K562 (cell line): ENCODE measurements around the gene C10orf53. TPM values are rescaled to one million over a fixed set of nuclear protein-coding genes. Genes with fewer than 3 reads are reported as not detected.

ENCODE experiments used
- HDAC3 ChIP-seq: fragments of 450-650 bp; IDR thresholded peaks from 2 replicates; pipeline ENCODE4 v1.6.1; 2018; ENCODE audit warnings: borderline replicate concordance, mild to moderate bottlenecking, moderate library complexity; ENCODE audit not compliant: partially characterized antibody
- KLF13 ChIP-seq: fragments of 450-650 bp; IDR thresholded peaks from 2 replicates; pipeline ENCODE4 v1.6.1; 2016; ENCODE audit warnings: missing genetic modification characterization, low read depth, mild to moderate bottlenecking, missing compliant biosample characterization, moderate library complexity, borderline replicate concordance
- RREB1 ChIP-seq: fragments of 250-450 bp; sonication (Bioruptor Pico); IDR thresholded peaks from 2 replicates; pipeline ENCODE4 v1.4.0; 2020
- ZC3H4 ChIP-seq: sonication (generic); formaldehyde crosslinking; IDR thresholded peaks from 2 replicates; pipeline ENCODE4 v1.9.0; 2021; ENCODE audit warnings: missing genetic modification reagents, borderline replicate concordance
- ZNF134 ChIP-seq: fragments of 250-450 bp; sonication (Bioruptor Pico); conservative IDR thresholded peaks from 2 replicates; pipeline ENCODE4 v1.4.0; 2020
- ZNF197 ChIP-seq: fragments of 200-800 bp; sonication (Bioruptor generic); IDR thresholded peaks from 2 replicates; pipeline ENCODE4 v1.6.1; 2016; ENCODE audit warnings: low read depth, missing genetic modification characterization, missing compliant biosample characterization
- polyA plus RNA-seq, 8 experiments: library from polyadenylated mRNA; depleted of rRNA in 4 of 8; stranded (reverse) in 5 of 8; unstranded in 3 of 8; fragments of >200 nt; fragmentation: Nextera tagmentation in 2 of 8; fragmentation: Illumina TruSeq in 1 of 8; extraction: Ambion mirVana in 2 of 8; extraction: Trizol in 1 of 8; gene quantifications; 2 replicates each; pipeline versions ENCODE4 v1.2.1 to v1.2.3, GENCODE V29; 2011 to 2014; ENCODE audit warnings: inconsistent platforms in 1 of 8, missing spikeins in 1 of 8
- total RNA-seq, 7 experiments: library from RNA; depleted of rRNA in 6 of 7; stranded (reverse); fragments of >200 nt in 6 of 7; fragmentation: Illumina TruSeq in 2 of 7; extraction: Trizol in 2 of 7; gene quantifications; 2 replicates each; pipeline versions ENCODE4 v1.2.1 to v1.2.3, GENCODE V29; 2011 to 2021; ENCODE audit warnings: low replicate concordance in 1 of 7

The C10orf53 gene
- total and polyA plus RNA-seq, 9 of the 15 experiments (the other 6 are each of a cell fraction or from before 2014, with no cell fraction given), result not detected

GRCh38 chr10:49735848-49736563 lies 56.6 kb downstream of the C10orf53 start (continued):
- TF ChIP-seq RREB1 (no peak), ZNF197 (no peak), HDAC3 (no peak), ZNF134 (CRISPR knock-in tag) (no peak), KLF13 (tag) (no peak), ZC3H4 (CRISPR knock-in tag) (no peak)
- TF ChIP-seq, all 486 proteins: peak for 0
